PC-3 (cell line): ENCODE results near the gene CERS6. TPM values are rescaled to one million over a fixed set of nuclear protein-coding genes. Genes with fewer than 3 reads are reported as not detected.
A peak's percentile ranks its signal among the peaks of the same experiment; 100 is the strongest.

Experiments
- ATAC-seq: fragments of 200-7000 bp; cut with Tn5 transposase; 2 replicates; pipeline ENCODE4 v1.9.1; 2020; ENCODE audit warnings: mild to moderate bottlenecking, moderate library complexity
- BruUV-seq: library from RNA; stranded (reverse); fragments of 400-500 nt; replicated peaks from 2 replicates; lab custom pipeline; 2021; lab: Mats Ljungman, UMichigan
- CTCF ChIA-PET: fragments of 300-600 bp; sonication (Branson Sonifier 250); formaldehyde crosslinking; loops from one replicate; lab custom pipeline; 2022; ENCODE audit warnings: antibody characterized with exemption; lab: Charles Lee
- POLR2A ChIA-PET: fragments of 300-600 bp; sonication (Branson Sonifier 250); formaldehyde crosslinking; loops from one replicate; lab custom pipeline; 2022; ENCODE audit warnings: antibody characterized with exemption; ENCODE audit not compliant: unreplicated experiment; lab: Charles Lee
- DNase-seq: peaks from one replicate; pipeline ENCODE4 v3.0.0-alpha.2; 2015
- H2AFZ ChIP-seq: fragments of 300-600 bp; sonication (generic); 2 replicates; pipeline ENCODE4 v1.6.0; 2016; ENCODE audit warnings: antibody characterized with exemption, low read length
- H3F3A ChIP-seq: fragments of 300-600 bp; sonication (generic); one replicate; pipeline ENCODE4 v1.6.0; 2017; ENCODE audit warnings: antibody characterized with exemption, low read length, control low read depth, mild to moderate bottlenecking; ENCODE audit not compliant: unreplicated experiment
- H3K27ac ChIP-seq: fragments of 300-600 bp; sonication (generic); 2 replicates; pipeline ENCODE4 v1.5.1; 2016; ENCODE audit warnings: mild to moderate bottlenecking, low read length
- H3K27me3 ChIP-seq: fragments of 300-600 bp; sonication (generic); 2 replicates; pipeline ENCODE4 v1.6.1; 2016; ENCODE audit warnings: low read length, mixed read lengths
- H3K36me3 ChIP-seq: fragments of 300-600 bp; sonication (generic); 2 replicates; pipeline ENCODE4 v1.6.1; 2016; ENCODE audit warnings: low read depth, mixed run types, low read length, mixed read lengths
- H3K4me1 ChIP-seq: fragments of 300-600 bp; sonication (generic); 2 replicates; pipeline ENCODE4 v1.5.1; 2016; ENCODE audit warnings: low read length; ENCODE audit not compliant: insufficient read depth
- H3K4me2 ChIP-seq: fragments of 300-600 bp; sonication (generic); 2 replicates; pipeline ENCODE4 v1.6.0; 2016; ENCODE audit warnings: low read length
- H3K4me3 ChIP-seq: fragments of 300-600 bp; sonication (generic); 2 replicates; pipeline ENCODE4 v1.5.1; 2016; ENCODE audit warnings: mild to moderate bottlenecking, low read length, mixed read lengths
- H3K79me2 ChIP-seq: fragments of 300-600 bp; sonication (generic); 2 replicates; pipeline ENCODE4 v1.6.1; 2017; ENCODE audit warnings: low read length, mixed read lengths
- H3K9ac ChIP-seq: fragments of 300-600 bp; sonication (generic); 2 replicates; pipeline ENCODE4 v1.6.0; 2016; ENCODE audit warnings: mild to moderate bottlenecking, low read length
- H3K9me2 ChIP-seq: fragments of 300-600 bp; sonication (generic); replicated peaks from 2 replicates; pipeline ENCODE4 v1.6.1; 2016; ENCODE audit warnings: mixed run types, low read length, mixed read lengths
- H3K9me3 ChIP-seq: fragments of 300-600 bp; sonication (generic); 2 replicates; pipeline ENCODE4 v1.6.1; 2016; ENCODE audit warnings: low read length, mixed read lengths
- H4K20me1 ChIP-seq: fragments of 300-600 bp; sonication (generic); 2 replicates; pipeline ENCODE4 v1.6.1; 2016; ENCODE audit warnings: low read length, mixed read lengths
- EZH2 ChIP-seq: fragments of 300-600 bp; sonication (generic); IDR thresholded peaks from one replicate; pipeline ENCODE4 v1.6.1; 2017; ENCODE audit warnings: antibody characterized with exemption, mild to moderate bottlenecking, low read length; ENCODE audit not compliant: unreplicated experiment
- EZH2phosphoT487 ChIP-seq: fragments of 300-600 bp; sonication (generic); IDR thresholded peaks from 2 replicates; pipeline ENCODE4 v1.6.1; 2018; ENCODE audit warnings: mild to moderate bottlenecking, antibody characterized with exemption, low read length, borderline replicate concordance
- intact Hi-C: fragments of 100-400 bp; cut with micrococcal nuclease; formaldehyde crosslinking; loops from 2 replicates; pipeline ENCODE4 v1.9.0; 2023
- total RNA-seq: library from RNA; depleted of rRNA; stranded (reverse); fragments of >200 nt; gene quantifications from 2 replicates; pipeline ENCODE4 v1.2.3, GENCODE V29; 2014
- TF ChIP-seq, protein P1 (sequence below): fragments of 300-600 bp; sonication (generic); conservative IDR thresholded peaks from 2 replicates; pipeline ENCODE4 v1.5.1; 2017; ENCODE audit warnings: antibody characterized with exemption, low read depth, mild to moderate bottlenecking, low read length

CERS6 gene
- total RNA-seq, 1 experiment from 2014 or later, result 24.2 TPM

DNA sequence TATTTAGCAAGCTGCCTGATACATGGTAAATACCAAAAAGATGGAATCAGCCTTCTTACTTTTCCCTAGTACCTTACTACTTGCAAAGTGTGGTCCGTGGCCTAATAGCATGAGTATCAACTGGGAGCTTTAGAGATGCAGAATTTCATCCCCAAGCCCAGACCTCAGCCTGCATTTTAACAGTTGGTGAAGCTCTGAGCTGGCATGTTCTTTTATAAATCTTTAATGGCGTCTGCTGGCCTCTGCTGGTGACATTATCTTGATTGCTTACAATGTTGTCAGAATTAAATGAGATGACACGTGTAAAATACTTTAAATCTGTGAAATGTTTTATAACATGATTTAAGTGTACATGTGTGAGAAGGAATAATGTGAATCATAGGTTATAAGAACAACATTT lies 231.2 kb downstream of the CERS6 start:
- DNase-seq, result peak; percentile 25

DNA sequence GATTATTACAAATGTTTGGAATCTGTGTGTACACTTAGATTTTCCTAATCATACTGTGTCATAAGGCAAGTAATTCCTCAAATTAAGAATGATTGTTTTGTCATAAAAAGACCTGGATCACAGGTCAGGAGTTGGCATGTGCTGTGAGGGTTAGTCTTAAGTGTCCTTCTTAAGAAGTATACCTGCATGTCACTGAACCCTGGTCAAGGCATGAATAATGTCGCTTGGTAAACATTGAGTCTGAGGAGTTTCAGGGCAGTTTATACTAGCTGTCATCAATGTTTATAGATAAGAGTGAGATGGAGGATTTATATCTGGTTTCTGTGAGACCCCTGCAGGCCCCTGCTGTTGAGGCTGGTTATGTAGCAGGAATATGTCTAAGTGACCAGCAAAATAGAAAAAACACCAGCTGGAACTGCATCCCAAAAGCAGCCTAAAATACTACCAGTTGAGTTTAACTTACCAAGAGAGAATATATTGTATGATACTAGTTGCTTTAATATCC lies 234.4 kb downstream of the CERS6 start:
- H3K36me3 ChIP-seq, result no peaks in the 10 kb centered on the region
- H3K9ac ChIP-seq, result no peak overlapping the region
- H3K27ac ChIP-seq, result no peak overlapping the region
- DNase-seq (no peak), ATAC-seq (no peak)
- no peaks in the 10 kb centered on the region for H3K9me3 ChIP-seq
- TF ChIP-seq EZH2 (no peak), EZH2phosphoT487 (no peak)
- TF ChIP-seq, protein P1, sequence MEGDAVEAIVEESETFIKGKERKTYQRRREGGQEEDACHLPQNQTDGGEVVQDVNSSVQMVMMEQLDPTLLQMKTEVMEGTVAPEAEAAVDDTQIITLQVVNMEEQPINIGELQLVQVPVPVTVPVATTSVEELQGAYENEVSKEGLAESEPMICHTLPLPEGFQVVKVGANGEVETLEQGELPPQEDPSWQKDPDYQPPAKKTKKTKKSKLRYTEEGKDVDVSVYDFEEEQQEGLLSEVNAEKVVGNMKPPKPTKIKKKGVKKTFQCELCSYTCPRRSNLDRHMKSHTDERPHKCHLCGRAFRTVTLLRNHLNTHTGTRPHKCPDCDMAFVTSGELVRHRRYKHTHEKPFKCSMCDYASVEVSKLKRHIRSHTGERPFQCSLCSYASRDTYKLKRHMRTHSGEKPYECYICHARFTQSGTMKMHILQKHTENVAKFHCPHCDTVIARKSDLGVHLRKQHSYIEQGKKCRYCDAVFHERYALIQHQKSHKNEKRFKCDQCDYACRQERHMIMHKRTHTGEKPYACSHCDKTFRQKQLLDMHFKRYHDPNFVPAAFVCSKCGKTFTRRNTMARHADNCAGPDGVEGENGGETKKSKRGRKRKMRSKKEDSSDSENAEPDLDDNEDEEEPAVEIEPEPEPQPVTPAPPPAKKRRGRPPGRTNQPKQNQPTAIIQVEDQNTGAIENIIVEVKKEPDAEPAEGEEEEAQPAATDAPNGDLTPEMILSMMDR, result no peak
- H3K4me2 ChIP-seq, result no peak overlapping the region
- H3K27me3 ChIP-seq, result no peaks in the 10 kb centered on the region
- BruUV-seq, result no TSS peak
- intact Hi-C loops, result no loop called here
- no peaks in the 10 kb centered on the region for H3K9me2 ChIP-seq
- H3K79me2 ChIP-seq, result no peaks in the 10 kb centered on the region
- no peaks in the 10 kb centered on the region for H3F3A ChIP-seq
- H4K20me1 ChIP-seq, result no peaks in the 10 kb centered on the region
- ChIA-PET CTCF (no interaction called here), POLR2A (no interaction called here)
- no peak overlapping the region for H3K4me3 ChIP-seq
- peaks cover 10% of the 10 kb centered on the region; the same call in 1 of the 2 replicates for H3K4me1 ChIP-seq
- H2AFZ ChIP-seq, result no peak overlapping the region

More for the DNA sequence above, 231.2 kb downstream of the CERS6 start:
- no peaks in the 10 kb centered on the region for H3K9me3 ChIP-seq
- ChIA-PET CTCF (interaction anchor here (0.6 kb wide), 1 partner anchor 251 kb away, joined by 5 read pairs; no protein-coding TSS in a partner anchor), POLR2A (no interaction called here)
- H3F3A ChIP-seq, result no peaks in the 10 kb centered on the region
- intact Hi-C loops, result loop anchor here (1.0 to 10.0 kb wide), 2 partner anchors 313 to 341 kb away; no protein-coding TSS in a partner anchor
- BruUV-seq, result no TSS peak
- no peak overlapping the region for H3K4me2 ChIP-seq
- peak; percentile 46 for ATAC-seq
- no peak overlapping the region for H3K27ac ChIP-seq
- H3K36me3 ChIP-seq, result no peaks in the 10 kb centered on the region
- H3K4me1 ChIP-seq, result peaks cover 10% of the 10 kb centered on the region; the same call in 1 of the 2 replicates
- no peak overlapping the region for H3K4me3 ChIP-seq
- no peak overlapping the region for H3K9ac ChIP-seq
- H2AFZ ChIP-seq, result no peak overlapping the region
- no peaks in the 10 kb centered on the region for H3K9me2 ChIP-seq
- no peaks in the 10 kb centered on the region for H3K27me3 ChIP-seq
- H4K20me1 ChIP-seq, result no peaks in the 10 kb centered on the region
- H3K79me2 ChIP-seq, result no peaks in the 10 kb centered on the region
- TF ChIP-seq, protein P1, result peak; percentile 51
- no peak for TF ChIP-seq EZH2phosphoT487

DNA sequence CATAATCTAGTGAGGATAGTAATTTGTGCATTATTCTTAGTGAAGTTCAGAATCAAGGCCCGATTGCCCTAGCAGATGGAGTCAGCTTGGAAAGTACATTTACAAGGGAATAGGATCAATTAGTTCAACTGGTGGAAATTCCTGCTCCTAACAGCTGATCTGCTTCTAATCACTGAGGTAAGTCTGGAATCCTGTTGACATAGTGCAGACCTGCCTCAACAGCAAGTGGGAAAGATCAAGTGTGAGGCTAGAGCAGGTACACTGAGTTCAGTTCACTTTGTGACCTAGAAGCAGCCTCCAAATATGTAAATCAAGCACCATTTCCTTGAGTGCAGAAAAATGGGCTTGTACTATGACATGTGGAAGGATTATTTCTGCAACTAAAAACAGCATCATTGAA lies 235.1 kb downstream of the CERS6 start:
- CTCF ChIA-PET, result no interaction called here
- H3K4me2 ChIP-seq, result no peak overlapping the region
- ATAC-seq, result no peak

More for the DNA sequence above, 235.1 kb downstream of the CERS6 start:
- H3K27me3 ChIP-seq, result no peaks in the 10 kb centered on the region
- DNase-seq, result no peak
- no peaks in the 10 kb centered on the region for H3F3A ChIP-seq
- intact Hi-C loops, result no loop called here
- H3K4me1 ChIP-seq, result peaks cover 7% of the 10 kb centered on the region; the same call in 1 of the 2 replicates
- H3K4me3 ChIP-seq, result no peak overlapping the region
- BruUV-seq, result no TSS peak
- no peak overlapping the region for H2AFZ ChIP-seq
- no peak overlapping the region for H3K9ac ChIP-seq
- H3K9me2 ChIP-seq, result no peaks in the 10 kb centered on the region
- TF ChIP-seq, protein P1, result no peak
- no peaks in the 10 kb centered on the region for H4K20me1 ChIP-seq
- H3K9me3 ChIP-seq, result no peaks in the 10 kb centered on the region
- POLR2A ChIA-PET, result no interaction called here
- no peak overlapping the region for H3K27ac ChIP-seq
- H3K36me3 ChIP-seq, result no peaks in the 10 kb centered on the region
- H3K79me2 ChIP-seq, result no peaks in the 10 kb centered on the region
